Activated CD4-positive, alpha-beta T cell treated with anti-CD3 and anti-CD28 coated beads, Interleukin-2, amount 50 U/mL, for 1 hour (primary cell): ENCODE measurements around the gene ZNF747.
"Not testable (repeated sequence)": the region's sequence is repeated elsewhere in the genome, so short reads cannot be mapped to it uniquely, and the experiment has no call there.

ENCODE experiments used
- DNase-seq: peaks from one replicate; pipeline ENCODE4 v3.0.0-alpha.2; 2020

Gene ZNF747

GRCh38 chr16:30532285-30533145 is 2.1 kb downstream of the ZNF747 start:
- DNase-seq = no peak

- no peak for DNase-seq
Measured at GRCh38 chr16:30530163-30531037, 4.3 kb downstream of the ZNF747 start.

GRCh38 chr16:30528799-30529457 is 5.7 kb downstream of the ZNF747 start:
- no peak for DNase-seq

GRCh38 chr16:30527635-30528178 is 7.0 kb downstream of the ZNF747 start:
- no peak for DNase-seq

DNA sequence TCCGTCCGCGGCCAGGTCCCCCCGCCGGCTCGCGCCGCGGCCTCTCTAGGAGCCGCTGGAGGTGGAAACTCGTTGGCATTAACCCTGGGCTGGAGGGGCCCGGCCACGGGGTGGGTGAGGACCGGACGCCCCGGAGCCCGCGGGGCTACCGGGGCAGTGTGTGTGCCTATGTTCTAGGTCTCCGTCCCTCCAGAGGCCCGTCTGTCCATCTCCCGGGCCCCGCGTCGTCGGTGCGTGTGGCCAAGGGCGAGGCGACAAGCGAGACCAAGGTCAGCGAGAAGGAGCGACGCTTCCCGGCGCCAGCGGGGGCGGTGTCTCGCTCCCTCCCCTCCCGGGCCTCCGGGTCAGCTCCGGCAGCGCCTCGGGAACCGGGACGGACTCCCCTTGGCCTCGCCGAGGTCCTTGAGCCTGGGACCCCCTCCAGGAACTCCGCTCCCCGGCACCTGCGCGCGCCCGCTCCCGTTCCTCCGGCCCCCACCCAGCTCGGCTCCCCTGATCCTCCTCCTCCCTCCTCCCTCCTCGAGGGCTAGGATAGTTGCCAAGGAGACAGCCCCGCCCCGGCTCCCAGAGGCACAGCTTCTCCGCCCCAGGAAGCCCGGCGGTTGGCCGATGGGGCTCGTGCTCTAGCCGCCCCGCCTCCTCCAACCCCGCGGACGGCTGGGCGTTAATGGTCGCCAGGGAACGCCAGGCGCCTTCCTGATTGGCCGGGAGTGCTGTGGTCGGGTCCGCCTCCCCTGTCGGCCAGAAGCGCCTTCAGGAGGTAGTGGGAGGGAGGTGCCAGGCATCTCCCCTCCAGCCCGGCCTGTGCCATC is 7.6 kb downstream of the ZNF747 start:
- DNase-seq = peak; percentile 77

GRCh38 chr16:30526137-30526822 is 8.4 kb downstream of the ZNF747 start, which contains the start of gene ZNF768:
Gene ZNF768, minus strand, starts transcription at chr16:30526566. Its CDS starts 153 bp downstream, at chr16:30526413.
- peak; percentile 15 for DNase-seq

DNA sequence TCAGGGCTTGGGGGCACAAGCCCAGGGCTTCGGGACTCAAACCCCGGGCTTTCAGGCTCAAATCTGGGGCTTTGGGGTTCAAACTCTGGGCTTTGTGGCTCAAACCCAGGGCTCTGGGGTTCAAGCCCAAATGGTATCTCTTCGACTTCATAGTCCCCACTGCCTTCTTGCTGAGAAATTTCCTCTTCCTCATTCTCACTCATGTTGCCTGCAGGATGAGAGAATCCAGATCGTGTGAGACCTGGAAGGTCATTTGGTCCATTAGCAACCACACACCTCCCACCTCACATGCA is 8.9 kb downstream of the ZNF747 start:
- no peak for DNase-seq

DNA sequence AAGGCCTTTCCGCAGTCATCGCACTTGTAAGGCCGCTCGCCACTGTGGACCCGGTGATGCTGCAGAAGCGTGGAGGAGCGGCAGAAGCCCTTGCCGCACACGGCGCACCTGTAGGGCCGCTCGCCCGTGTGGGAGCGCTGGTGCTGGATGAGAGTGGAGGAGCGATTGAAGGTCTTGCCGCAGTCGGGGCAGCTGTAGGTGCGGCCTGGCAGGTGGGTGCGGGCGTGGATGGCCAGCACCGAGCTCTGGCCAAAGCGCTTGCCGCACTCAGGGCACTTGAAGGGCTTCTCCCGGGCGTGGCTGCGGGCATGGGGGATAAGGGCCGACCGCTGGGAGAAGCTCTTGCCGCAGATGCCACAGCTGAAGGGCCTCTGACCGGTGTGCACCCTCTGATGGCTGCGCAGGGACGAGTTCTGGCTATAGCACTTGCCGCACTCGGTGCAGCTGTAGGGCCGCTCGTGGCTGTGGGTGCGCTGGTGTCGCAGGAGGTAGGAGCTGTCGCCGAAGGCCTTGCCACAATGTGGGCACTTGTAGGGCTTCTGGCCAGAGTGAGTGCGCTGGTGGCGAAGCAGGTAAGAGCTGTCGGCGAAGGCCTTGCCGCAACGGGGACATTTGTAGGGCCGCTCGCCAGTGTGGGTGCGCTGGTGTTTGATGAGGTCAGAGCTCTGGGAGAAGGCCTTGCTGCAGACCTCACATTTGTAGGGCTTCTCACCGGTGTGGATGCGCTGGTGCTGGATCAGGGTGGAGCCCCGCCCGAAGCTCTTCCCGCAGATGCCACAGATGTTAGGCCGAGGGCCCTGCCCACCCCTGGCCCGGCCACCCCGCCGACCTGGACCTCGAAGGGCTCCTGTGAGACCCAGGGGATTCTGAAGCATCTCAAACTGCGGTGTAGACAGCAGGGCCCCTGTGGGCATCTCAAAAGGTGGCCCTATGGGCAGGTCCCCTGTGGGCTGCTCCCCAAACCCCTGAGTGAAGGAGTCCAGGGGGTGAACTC is 9.8 kb downstream of the ZNF747 start:
- DNase-seq = no peak

DNA sequence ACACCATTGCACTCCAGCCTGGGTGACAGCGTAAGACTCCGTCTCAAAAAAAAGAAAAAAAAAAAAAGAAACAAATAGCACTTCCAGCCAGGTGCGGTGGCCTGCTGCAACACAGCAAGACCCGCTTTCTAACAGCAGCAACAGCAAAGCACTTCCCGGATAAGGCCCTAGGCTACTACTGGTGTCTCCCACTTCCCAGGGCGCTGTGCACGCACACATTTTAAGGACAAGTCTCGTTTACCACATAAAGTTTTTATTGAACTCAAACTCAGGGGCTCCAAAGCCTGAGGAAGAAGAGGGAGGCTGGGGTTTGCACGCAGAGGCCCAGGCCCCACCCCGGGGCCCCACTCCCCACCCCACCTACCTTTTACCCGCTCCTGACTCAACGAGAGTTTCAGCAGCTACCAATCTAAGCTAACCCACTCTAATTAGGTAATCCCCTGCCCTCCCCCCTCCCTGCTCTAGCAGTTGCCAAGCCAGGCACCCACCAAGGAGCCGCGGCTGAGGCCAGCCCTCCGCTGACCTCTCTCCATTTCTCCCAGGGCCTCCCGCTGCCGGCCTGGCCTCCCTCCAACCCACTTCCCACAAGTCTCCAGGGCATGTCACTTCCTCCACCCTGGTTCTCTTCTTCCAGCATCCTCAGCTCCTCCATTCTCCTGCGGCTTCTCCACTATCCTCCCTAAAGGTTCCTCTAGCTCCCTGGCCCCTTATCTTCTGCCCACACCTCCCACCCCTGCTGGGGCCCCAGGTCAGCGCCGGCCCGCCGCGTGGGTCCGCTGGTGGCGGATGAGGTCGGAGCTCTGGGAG is 10.7 kb downstream of the ZNF747 start:
- no peak for DNase-seq

DNA sequence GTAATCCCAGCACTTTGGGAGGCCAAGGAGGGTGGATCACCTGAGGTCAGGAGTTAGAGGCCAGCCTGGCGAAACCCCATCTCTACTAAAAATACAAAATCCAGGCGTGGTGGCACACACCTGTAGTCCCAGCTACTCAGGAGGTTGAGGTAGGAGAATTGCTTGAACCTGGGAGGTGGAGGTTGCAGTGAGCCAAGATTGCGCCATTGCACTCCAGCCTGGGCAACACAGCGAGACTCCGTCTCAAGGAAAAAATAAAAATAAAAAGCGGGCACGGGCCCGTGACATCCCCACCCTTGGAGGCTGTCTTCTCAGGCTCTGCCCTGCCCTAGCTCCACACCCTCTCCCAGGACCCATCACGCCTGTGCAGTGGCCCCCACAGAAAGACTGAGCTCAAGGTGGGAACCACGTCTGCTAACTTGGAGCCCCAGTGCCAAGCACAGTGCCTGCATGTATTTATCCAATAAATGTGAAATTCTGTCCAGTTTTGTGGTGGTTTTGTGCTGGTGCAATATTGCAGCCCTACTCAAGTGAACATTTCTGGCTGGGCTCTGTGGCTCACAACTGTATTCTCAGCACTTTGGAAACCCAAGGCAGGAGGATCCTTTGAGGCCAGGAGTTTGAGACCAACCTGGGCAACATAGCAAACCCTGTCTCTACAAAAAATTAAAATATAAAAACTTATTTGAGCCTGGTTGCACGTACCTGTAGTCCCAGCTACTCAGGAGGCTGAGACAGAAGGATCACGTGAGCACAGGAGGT is 11.8 kb downstream of the ZNF747 start:
- not testable (repeated sequence) for DNase-seq

GRCh38 chr16:30521873-30522641 is 12.6 kb downstream of the ZNF747 start:
- DNase-seq = no peak

DNA sequence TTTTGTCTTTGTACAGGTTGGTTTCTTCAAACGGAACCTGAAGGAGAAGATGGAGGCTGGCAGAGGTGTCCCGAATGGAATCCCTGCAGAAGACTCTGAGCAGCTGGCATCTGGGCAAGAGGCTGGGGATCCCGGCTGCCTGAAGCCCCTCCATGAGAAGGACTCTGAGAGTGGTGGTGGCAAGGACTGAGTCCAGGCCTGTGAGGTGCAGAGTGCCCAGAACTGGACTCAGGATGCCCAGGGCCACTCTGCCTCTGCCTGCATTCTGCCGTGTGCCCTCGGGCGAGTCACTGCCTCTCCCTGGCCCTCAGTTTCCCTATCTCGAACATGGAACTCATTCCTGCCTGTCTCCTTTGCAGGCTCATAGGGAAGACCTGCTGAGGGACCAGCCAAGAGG is 13.2 kb downstream of the ZNF747 start:
- DNase-seq = no peak

DNA sequence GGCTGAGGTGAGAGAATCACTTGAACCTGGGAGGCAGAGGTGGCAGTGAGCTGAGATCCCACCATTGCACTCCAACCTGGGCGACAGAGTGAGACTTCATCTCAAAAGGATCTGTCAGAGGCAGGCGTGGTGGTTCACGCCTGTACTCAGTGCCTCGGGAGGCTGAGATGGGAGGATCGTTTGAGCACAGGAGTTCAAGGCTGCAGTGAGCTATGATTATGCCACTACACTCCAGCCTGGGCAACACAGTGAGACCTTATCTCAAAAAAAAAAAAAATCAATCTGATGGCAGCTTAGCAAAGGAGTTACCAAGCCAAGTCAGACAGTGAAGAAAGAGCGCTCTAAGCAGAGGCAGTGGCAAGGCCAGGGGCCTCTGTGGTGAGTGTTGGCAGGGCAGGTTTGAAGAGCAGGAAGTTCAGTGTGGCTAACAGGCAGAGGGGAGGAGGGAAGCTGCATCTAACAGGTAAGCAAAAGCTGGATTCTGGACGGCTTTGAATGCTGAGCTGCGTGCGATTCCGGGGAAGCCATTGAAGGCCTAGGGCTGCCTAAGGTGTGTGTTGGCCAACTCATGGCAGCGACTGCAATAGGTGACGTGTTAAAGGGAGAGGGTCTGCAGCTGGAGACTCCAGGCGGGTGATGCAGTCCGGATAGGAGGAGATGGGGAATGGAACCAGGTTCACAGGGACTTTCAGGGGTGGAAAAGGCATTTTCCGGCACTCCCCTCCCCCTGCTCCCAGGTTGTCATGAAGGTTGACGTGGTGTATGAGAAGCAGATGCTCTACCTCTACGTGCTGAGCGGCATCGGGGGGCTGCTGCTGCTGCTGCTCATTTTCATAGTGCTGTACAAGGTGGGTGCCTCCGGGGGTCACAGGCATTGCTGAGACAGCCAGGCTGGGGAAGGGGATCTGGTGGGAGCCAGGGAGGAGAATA is 15.3 kb downstream of the ZNF747 start:
- DNase-seq = no peak

DNA sequence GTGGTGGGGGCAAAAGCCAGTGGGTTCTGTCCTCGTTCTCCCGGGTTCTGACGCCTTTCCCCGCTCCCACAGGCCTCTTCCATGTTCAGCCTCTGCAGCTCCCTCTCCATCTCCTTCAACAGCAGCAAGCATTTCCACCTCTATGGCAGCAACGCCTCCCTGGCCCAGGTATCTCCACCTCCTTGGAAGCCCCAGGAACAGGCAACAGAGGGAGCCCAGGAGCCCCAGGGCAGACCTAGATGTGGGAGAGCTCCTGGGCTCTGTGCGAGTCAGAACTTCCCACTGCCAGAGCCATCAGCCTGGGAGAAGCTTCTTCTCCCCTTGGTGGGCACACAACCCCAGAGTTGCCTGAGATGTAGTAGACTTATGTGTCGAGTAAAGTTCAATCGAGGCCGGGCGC is 16.1 kb downstream of the ZNF747 start:
- DNase-seq = no peak

DNA sequence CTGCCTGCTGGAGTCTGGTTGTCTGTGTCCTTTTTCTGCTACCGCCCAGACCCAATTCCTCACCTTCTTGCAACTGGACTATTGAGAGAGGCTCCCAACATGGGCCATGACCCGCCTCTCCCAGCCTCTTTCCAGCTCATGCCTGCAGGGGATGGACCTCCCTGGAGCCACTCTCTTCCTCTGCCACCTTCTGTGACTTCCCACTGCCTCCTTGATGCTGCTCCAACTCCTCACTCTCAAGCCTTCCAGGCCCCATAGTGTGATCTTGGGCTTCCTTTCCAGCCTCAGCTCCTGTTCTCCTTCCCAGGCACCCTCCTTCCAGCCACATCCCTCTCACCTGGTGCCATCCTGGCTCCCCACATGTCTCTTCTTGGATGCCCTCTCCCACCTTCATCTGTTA is 19.4 kb downstream of the ZNF747 start:
- DNase-seq = no peak

- no peak for DNase-seq
Measured at GRCh38 chr16:30511509-30511908, 23.1 kb downstream of the ZNF747 start.
